GM08714 (cell line): Measurements from ENCODE around the gene RSF1.

Experiments
- H3K4me3 ChIP-seq: fragments of 200-500 bp; sonication (Bioruptor generic); 2 replicates; pipeline ENCODE4 v1.5.1; 2014; ENCODE audit warnings: mild to moderate bottlenecking, low read length, inconsistent platforms
- ZNF274 ChIP-seq: IDR thresholded peaks from 2 replicates; pipeline ENCODE4 v1.6.1; 2012; ENCODE audit warnings: mild to moderate bottlenecking, low read depth, low read length

The RSF1 gene

GRCh38 chr11:77783025-77783424 lies 37.5 kb downstream of the RSF1 start:
- H3K4me3 ChIP-seq, result no peak overlapping the region
- no peak for TF ChIP-seq ZNF274

- no peak for TF ChIP-seq ZNF274
- no peak overlapping the region for H3K4me3 ChIP-seq
Observed at GRCh38 chr11:77779935-77780334, 40.6 kb downstream of the RSF1 start.

DNA sequence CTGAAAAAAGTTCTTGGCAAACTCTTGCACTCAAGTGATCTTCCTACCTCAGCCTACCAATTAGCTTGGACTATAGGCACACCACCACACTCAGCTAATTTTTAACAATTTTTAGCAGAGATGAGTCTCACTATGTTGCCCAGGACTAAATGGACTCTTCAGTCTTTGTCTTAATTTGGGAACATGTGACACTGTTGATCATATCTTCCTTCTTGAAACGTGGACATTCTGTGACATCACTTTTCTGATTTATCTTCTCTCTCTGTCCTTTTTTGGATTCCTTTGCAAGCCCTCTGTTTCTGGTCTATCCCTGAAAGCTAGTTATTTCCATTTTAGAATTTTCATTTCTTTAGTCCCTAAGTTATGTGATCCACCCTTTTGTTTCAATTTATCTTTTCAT lies 42.0 kb downstream of the RSF1 start:
- H3K4me3 ChIP-seq, result no peak overlapping the region
- TF ChIP-seq ZNF274, result no peak

GRCh38 chr11:77778118-77778517 lies 42.4 kb downstream of the RSF1 start:
- no peak for TF ChIP-seq ZNF274
- H3K4me3 ChIP-seq, result no peak overlapping the region

DNA sequence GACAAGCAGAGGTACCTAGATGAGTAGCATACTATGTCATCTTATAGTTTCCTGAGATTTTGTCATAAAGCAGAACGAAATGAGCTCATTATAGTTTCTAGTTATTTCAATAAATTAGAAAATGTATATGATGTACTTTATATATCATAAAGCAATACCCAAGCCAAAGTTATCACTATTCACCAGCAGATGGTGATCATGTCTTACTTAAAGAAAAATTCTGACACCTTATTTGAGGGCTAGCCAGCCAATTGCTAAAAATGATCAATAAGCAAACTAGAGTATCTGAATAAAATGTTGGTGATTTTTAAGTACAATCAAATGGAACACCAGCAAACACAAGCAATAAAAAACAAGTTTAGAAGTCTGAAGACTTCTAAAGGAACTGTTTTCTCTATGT lies 44.1 kb downstream of the RSF1 start:
- TF ChIP-seq ZNF274, result no peak
- H3K4me3 ChIP-seq, result no peak overlapping the region

DNA sequence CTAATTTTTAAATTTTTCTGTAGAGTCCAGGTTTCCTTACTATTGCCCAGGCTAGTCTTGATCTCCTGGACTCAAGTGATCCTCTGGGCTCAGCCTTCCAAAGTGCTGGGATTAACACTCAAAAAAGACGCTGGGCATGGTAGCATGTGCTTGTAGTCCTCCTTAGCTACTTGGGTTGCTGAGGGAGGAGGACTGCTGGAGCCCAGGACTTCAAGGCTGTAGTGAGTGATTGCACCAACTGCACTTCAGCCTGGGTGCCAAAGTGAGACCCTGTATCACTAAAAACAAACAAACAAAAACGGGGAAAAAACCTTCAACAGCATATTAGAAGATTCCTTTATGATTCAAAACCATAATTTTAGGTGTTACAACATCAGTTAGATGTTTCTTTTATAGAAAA lies 44.6 kb downstream of the RSF1 start:
- no peak overlapping the region for H3K4me3 ChIP-seq
- TF ChIP-seq ZNF274, result no peak

DNA sequence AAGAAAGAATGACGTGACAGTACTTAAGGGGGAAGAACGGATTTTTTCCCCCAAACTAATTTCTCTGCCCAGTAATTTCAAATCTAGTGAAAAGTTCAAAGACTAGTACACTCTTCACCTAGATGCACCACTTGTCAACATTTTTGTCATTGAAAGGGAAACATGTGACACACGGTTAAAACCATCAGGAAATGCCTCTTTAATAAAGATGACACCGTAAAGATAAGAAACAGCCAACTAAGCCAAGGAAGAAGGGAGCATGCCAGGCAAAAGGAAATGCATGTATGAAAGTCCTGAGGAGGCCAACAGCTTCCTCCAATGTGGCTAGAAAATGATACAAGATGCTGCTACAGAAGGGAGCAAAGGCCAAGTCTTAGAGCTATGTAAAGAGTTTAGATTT lies 49.4 kb downstream of the RSF1 start:
- TF ChIP-seq ZNF274, result no peak
- no peak overlapping the region for H3K4me3 ChIP-seq

- no peak for TF ChIP-seq ZNF274
Observed at GRCh38 chr11:77770629-77771028, 49.9 kb downstream of the RSF1 start.

DNA sequence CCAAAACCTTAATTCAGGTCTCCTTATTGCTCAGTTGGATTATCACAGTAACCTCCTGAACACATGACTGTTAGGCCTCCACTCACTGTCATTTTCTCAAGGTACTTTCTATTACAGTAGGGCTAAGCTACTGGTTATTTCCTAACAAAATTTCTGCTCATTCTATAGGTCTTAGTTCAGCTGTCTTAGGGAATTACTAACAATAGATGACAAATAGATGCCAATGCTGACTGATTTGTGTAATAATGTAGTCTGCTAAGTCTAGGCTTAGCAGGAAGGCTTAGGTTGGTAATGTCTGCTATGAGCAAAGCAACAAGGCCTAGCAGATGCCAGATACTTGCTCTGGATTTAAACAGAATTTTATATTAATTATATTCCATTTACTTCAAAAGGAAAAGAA lies 58.1 kb downstream of the RSF1 start:
- TF ChIP-seq ZNF274, result no peak
- H3K4me3 ChIP-seq, result no peak overlapping the region

More at GRCh38 chr11:77770629-77771028, 49.9 kb downstream of the RSF1 start:
- H3K4me3 ChIP-seq, result no peak overlapping the region

DNA sequence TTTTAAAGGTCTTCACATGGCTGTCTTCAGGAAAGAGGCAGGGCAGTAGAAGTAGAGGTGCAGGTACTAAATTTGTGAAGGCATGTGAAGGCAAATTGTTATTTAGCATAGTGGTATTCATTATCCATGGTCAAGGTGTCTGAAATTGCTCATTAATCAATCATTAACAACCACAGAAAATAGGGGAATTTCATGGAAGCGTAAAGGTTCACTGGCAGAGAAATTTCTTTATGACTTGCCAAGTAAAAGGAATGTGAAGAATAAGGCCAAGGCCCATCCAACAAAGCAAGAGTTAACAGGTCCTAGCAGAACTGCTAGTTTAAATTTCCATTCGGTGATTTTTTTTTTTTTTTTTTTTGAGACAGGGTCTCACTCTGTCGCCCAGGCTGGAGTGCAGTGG lies 59.0 kb downstream of the RSF1 start:
- no peak overlapping the region for H3K4me3 ChIP-seq
- TF ChIP-seq ZNF274, result no peak

GRCh38 chr11:77758331-77758730 lies 62.2 kb downstream of the RSF1 start:
- H3K4me3 ChIP-seq, result no peak overlapping the region
- no peak for TF ChIP-seq ZNF274

- H3K4me3 ChIP-seq, result no peak overlapping the region
- TF ChIP-seq ZNF274, result no peak
Observed at GRCh38 chr11:77753230-77753629, 67.3 kb downstream of the RSF1 start.

DNA sequence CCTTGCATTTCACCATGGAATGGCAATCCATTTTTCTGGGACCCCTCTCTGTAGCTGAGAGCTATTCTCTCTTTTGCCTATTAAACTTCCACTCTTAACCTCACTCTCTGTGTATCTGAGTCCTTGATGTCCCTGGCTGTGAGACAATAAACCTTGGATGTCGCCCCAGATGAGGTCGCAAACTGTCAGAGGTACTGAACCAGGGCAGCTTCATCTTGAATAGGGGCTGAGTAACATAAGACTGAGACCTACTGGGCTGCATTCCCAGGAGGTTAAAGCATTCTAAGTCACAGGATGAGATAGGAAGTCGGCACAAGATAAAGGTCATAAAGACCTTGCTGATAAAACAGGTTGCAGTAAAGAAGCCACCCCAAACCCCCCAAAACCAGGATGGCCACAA lies 68.0 kb downstream of the RSF1 start:
- H3K4me3 ChIP-seq, result no peak overlapping the region
- TF ChIP-seq ZNF274, result no peak

DNA sequence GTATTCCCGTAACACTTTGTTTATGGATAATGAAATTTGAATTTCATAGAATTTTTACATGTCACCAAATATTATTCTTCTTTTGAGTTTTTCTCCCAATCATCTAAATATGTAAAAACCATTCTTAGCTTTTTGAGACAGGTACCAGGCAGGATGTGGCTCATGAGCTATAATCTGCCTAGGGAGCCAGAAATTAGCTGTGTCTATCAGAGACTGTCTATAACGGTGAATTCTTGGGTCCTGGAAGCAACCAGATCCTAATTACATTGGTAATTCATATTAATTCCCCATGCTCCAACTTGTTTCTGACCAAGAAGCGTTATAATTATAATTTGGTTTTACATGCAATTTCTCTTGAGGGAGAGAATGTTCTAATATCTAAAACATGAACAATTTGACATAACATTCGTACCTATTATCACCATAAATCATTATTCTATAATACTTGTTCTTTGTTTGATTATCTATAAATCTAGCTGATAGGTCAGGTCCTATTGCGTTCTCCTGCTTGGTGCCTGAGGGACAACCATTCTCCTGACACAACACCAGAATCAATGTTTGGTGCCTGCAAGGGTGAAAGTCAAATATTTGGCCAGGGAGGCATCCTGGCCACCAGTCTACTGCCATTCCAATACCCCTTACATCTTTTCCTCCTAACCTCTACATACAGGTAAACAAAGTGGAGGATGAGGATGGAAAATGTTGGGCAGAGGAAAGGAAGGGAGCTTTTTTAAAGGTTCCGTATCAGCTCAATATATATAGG lies 69.9 kb downstream of the RSF1 start:
- no peak for TF ChIP-seq ZNF274
- H3K4me3 ChIP-seq, result no peak overlapping the region

- no peak overlapping the region for H3K4me3 ChIP-seq
- no peak for TF ChIP-seq ZNF274
Observed at GRCh38 chr11:77749232-77749631, 71.3 kb downstream of the RSF1 start.

DNA sequence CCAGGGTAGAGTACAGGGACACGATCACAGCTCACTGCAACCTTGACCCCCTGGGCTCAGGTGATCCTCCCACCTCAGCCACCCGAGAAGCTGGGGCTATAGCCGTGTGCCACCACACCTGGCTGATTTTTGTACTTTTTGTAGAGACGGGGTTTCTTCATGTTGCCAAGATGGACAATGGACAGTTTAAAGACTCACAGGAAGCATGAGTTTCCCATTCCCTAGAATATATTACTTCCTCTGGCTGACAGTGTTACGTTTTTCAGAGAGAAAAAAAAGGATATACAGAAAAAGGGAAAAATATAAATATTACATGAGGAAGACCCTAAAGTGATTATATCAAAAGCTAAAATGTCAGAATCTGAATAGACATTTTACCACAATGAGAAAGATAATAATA lies 72.3 kb downstream of the RSF1 start:
- no peak for TF ChIP-seq ZNF274

More for the DNA sequence above, 72.3 kb downstream of the RSF1 start:
- no peak overlapping the region for H3K4me3 ChIP-seq
